Endothelial cell of umbilical vein (primary cell): ENCODE results near the gene PBOV1. TPM values are rescaled to one million over a fixed set of nuclear protein-coding genes. Genes with fewer than 3 reads are reported as not detected.

Experiments used
- BruUV-seq: library from RNA; stranded (reverse); fragments of 400-500 nt; replicated peaks from 2 replicates; lab custom pipeline; 2021; lab: Mats Ljungman, UMichigan
- CTCF ChIA-PET: fragments of 300-600, 350-600 bp; sonication (Branson Sonifier 250); formaldehyde crosslinking; loops from one replicate; lab custom pipeline; 2021; ENCODE audit warnings: antibody characterized with exemption, inconsistent platforms; lab: Charles Lee
- POLR2A ChIA-PET: fragments of 300-600, 350-600 bp; sonication (Branson Sonifier 250); formaldehyde crosslinking; loops from one replicate; lab custom pipeline; 2021; ENCODE audit warnings: antibody characterized with exemption, inconsistent platforms; lab: Charles Lee
- DNase-seq: peaks from one replicate; pipeline ENCODE4 v3.0.0-alpha.2; 2011; ENCODE audit warnings: low read depth, low spot score
- FAIRE-seq: peaks from 2 replicates; lab custom pipeline; 2011; peaks lifted over from hg19 to GRCh38; lab: Jason Lieb, UNC
- H2AFZ ChIP-seq: 2 replicates; pipeline ENCODE4 v1.6.0; 2012; ENCODE audit warnings: low read depth, low read length, control low read depth, inconsistent platforms
- H3K27ac ChIP-seq: 2 replicates; pipeline ENCODE4 v1.5.1; 2011; ENCODE audit warnings: low read depth, mild to moderate bottlenecking, control low read depth, low read length, moderate library complexity; ENCODE audit not compliant: insufficient read depth
- H3K27me3 ChIP-seq, 2 experiments: 2 replicates each; pipeline versions ENCODE4 v1.6.0 to v1.6.1; 2011; ENCODE audit warnings: low read length in 2 of 2, mixed read lengths in 1 of 2; ENCODE audit not compliant: control insufficient read depth in 2 of 2, insufficient read depth in 2 of 2
- H3K36me3 ChIP-seq, 2 experiments: 2 replicates in 1 of 2; 3 replicates in 1 of 2; pipeline ENCODE4 v1.5.1; 2011; ENCODE audit warnings: low read length in 2 of 2, mild to moderate bottlenecking in 1 of 2, moderate library complexity in 1 of 2; ENCODE audit not compliant: control insufficient read depth in 2 of 2, insufficient read depth in 2 of 2; ENCODE audit errors: extremely low read depth in 1 of 2
- H3K4me1 ChIP-seq: 3 replicates; pipeline ENCODE4 v1.5.1; 2011; ENCODE audit warnings: mild to moderate bottlenecking, low read length; ENCODE audit not compliant: control insufficient read depth, insufficient read depth; ENCODE audit errors: extremely low read depth
- H3K4me2 ChIP-seq: 2 replicates; pipeline ENCODE4 v1.6.1; 2011; ENCODE audit warnings: low read length, control low read depth, mixed read lengths; ENCODE audit not compliant: insufficient read depth
- H3K4me3 ChIP-seq, 3 experiments: fragments of 200-600 bp in 1 of 3; sonication (generic), shearing (Covaris generic) in 1 of 3; replicated peaks in 1 of 3; 2 replicates each; pipeline ENCODE4 v1.5.1; 2011 to 2016; ENCODE audit warnings: control low read depth in 3 of 3, low read length in 3 of 3, mild to moderate bottlenecking in 2 of 3, inconsistent platforms in 1 of 3, low read depth in 1 of 3, moderate library complexity in 1 of 3; ENCODE audit not compliant: insufficient read depth in 1 of 3
- H3K79me2 ChIP-seq: 2 replicates; pipeline ENCODE4 v1.6.0; 2012; ENCODE audit warnings: low read length, inconsistent platforms; ENCODE audit not compliant: control insufficient read depth, insufficient read depth
- H3K9ac ChIP-seq: replicated peaks from 2 replicates; pipeline ENCODE3; 2011; ENCODE audit warnings: low read length, control low read depth; ENCODE audit not compliant: insufficient read depth; ENCODE audit errors: extremely low read depth
- H3K9me1 ChIP-seq: replicated peaks from 3 replicates; pipeline ENCODE4 v1.6.0; 2011; ENCODE audit warnings: mild to moderate bottlenecking, low read length; ENCODE audit not compliant: control insufficient read depth, insufficient read depth; ENCODE audit errors: extremely low read depth
- H3K9me3 ChIP-seq: replicated peaks from 2 replicates; pipeline ENCODE4 v1.5.1; 2012; ENCODE audit warnings: low read length, inconsistent platforms; ENCODE audit not compliant: control insufficient read depth, insufficient read depth
- H4K20me1 ChIP-seq: replicated peaks from 2 replicates; pipeline ENCODE3; 2011; ENCODE audit warnings: mild to moderate bottlenecking, low read length; ENCODE audit not compliant: control insufficient read depth, insufficient read depth; ENCODE audit errors: extremely low read depth
- EZH2 ChIP-seq: IDR thresholded peaks from 2 replicates; pipeline ENCODE4 v1.6.1; 2012; ENCODE audit warnings: borderline replicate concordance, low read depth, mild to moderate bottlenecking, moderate library complexity, low read length, inconsistent platforms; ENCODE audit not compliant: severe bottlenecking
- FOS ChIP-seq: IDR thresholded peaks from 2 replicates; pipeline ENCODE4 v1.6.1; 2011; ENCODE audit warnings: mild to moderate bottlenecking, low read length, moderate library complexity, borderline replicate concordance; ENCODE audit not compliant: insufficient read depth
- GATA2 ChIP-seq: IDR thresholded peaks from 2 replicates; pipeline ENCODE4 v1.7.0; 2011; ENCODE audit warnings: low read depth, mild to moderate bottlenecking, moderate library complexity, mixed read lengths, low read length; ENCODE audit not compliant: insufficient read length, insufficient read depth
- JUN ChIP-seq: IDR thresholded peaks from 2 replicates; pipeline ENCODE4 v1.6.1; 2011; ENCODE audit warnings: borderline replicate concordance, low read depth; ENCODE audit not compliant: insufficient read length, insufficient read depth
- MYC ChIP-seq: IDR thresholded peaks from one replicate; pipeline ENCODE4 v1.6.1; 2011; ENCODE audit warnings: mild to moderate bottlenecking, low read depth, low read length
- POLR2A ChIP-seq: IDR thresholded peaks from 2 replicates; pipeline ENCODE4 v1.6.1; 2012; ENCODE audit warnings: low read depth, mild to moderate bottlenecking, control low read depth, low read length
- POLR2AphosphoS5 ChIP-seq: IDR thresholded peaks from 2 replicates; pipeline ENCODE4 v1.6.1; 2012; ENCODE audit warnings: low read depth, mild to moderate bottlenecking, control low read depth, low read length, moderate library complexity; ENCODE audit not compliant: insufficient read depth
- dilution Hi-C: fragments of 300-500 bp; cut with MboI; formaldehyde crosslinking; loops from one replicate; pipeline ENCODE4 v1.15.0; 2019; ENCODE audit warnings: low sequenced_read_pairs; ENCODE audit not compliant: extremely low pct_ligation_motif_present
- intact Hi-C: fragments of 100-400 bp; cut with micrococcal nuclease; formaldehyde crosslinking; loops from one replicate; pipeline ENCODE4 v1.10.0; 2022
- polyA plus RNA-seq, 4 experiments: library from polyadenylated mRNA; depleted of rRNA in 3 of 4; stranded (reverse) in 3 of 4; unstranded in 1 of 4; fragments of >200 nt; gene quantifications; 2 replicates each; pipeline versions ENCODE4 v1.2.1 to v1.2.3, GENCODE V29; 2011 to 2012; ENCODE audit warnings: missing spikeins in 1 of 4
- total RNA-seq: library from RNA; stranded (reverse); gene quantifications from 2 replicates; pipeline ENCODE4 v1.2.3, GENCODE V29; 2021
- TF ChIP-seq, protein P1 (sequence below), 2 donors: IDR thresholded peaks; 1 replicate in 1 of 2; 2 replicates in 1 of 2; pipeline ENCODE4 v1.5.1; 2011; ENCODE audit warnings: low read length in 2 of 2, mild to moderate bottlenecking in 2 of 2, moderate library complexity in 2 of 2, control low read depth in 1 of 2, inconsistent platforms in 1 of 2, low read depth in 1 of 2; ENCODE audit not compliant: insufficient read depth in 1 of 2; ENCODE audit errors: extremely low read depth in 1 of 2
- TF ChIP-seq, protein P2 (sequence below): IDR thresholded peaks from 2 replicates; pipeline ENCODE4 v1.6.1; 2011; ENCODE audit not compliant: insufficient read depth, insufficient read length

The PBOV1 gene
- total and polyA plus RNA-seq, 2 donors (not counting 3 experiments of a cell fraction or from before 2014, with no cell fraction given) = not detected

DNA sequence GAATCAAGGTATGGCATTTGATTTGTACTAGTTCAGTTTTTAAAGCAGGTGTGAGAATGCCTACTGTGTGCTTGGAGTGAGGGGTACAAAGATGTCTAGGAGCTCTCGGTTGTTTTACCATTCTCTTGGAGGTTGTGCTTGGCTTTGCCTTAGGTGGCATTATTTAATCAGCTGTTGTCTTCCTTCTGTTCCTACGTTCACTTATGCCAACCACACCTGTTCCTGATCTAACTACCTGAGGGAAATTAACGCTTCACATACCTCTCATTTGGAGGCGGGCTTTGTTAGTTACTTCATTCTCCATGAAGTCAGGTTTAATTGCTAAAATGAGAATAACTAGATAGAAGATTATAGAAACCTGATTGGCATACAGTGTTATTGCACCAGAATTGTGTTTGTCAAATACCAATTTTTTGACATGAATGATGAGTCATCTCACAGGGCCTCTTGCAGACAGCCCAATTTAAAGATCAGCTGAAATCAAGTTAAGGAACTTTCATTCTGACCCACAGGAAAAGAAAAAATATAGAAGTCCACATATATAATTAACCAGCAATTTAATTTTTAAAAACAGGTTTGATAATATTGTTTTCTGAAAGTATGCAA lies 24.8 kb upstream of the PBOV1 start:
- H3K4me3 ChIP-seq = no peak overlapping the region
- BruUV-seq = no TSS peak
- intact Hi-C loops (no loop called here), dilution Hi-C loops (no loop called here)
- H3K9ac ChIP-seq = no peak overlapping the region
- H2AFZ ChIP-seq = no peak overlapping the region
- no peak overlapping the region for H3K27ac ChIP-seq
- peaks cover 4% of the 10 kb centered on the region for H3K4me1 ChIP-seq
- H3K9me3 ChIP-seq = no peaks in the 10 kb centered on the region
- no peaks in the 10 kb centered on the region for H3K27me3 ChIP-seq
- H4K20me1 ChIP-seq = no peaks in the 10 kb centered on the region
- FAIRE-seq = no peak
- ChIA-PET POLR2A (no interaction called here), CTCF (interaction anchor here (0.8 kb wide), 1 partner anchor 161 kb away, joined by 4 read pairs; the partner anchor contains the start of gene HEBP2)
- no peaks in the 10 kb centered on the region for H3K79me2 ChIP-seq
- TF ChIP-seq POLR2A (no peak), MYC (no peak), POLR2AphosphoS5 (no peak), JUN (no peak), FOS (no peak), GATA2 (no peak), EZH2 (no peak)
- TF ChIP-seq, protein P1, sequence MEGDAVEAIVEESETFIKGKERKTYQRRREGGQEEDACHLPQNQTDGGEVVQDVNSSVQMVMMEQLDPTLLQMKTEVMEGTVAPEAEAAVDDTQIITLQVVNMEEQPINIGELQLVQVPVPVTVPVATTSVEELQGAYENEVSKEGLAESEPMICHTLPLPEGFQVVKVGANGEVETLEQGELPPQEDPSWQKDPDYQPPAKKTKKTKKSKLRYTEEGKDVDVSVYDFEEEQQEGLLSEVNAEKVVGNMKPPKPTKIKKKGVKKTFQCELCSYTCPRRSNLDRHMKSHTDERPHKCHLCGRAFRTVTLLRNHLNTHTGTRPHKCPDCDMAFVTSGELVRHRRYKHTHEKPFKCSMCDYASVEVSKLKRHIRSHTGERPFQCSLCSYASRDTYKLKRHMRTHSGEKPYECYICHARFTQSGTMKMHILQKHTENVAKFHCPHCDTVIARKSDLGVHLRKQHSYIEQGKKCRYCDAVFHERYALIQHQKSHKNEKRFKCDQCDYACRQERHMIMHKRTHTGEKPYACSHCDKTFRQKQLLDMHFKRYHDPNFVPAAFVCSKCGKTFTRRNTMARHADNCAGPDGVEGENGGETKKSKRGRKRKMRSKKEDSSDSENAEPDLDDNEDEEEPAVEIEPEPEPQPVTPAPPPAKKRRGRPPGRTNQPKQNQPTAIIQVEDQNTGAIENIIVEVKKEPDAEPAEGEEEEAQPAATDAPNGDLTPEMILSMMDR (IDR thresholded peaks at IDR 0.05; ENCODE audit: extremely low read depth in 1 of 2, insufficient read depth in 1 of 2, low read depth in 1 of 2, low read length in 2 of 2) = no peak
- TF ChIP-seq, protein P2, sequence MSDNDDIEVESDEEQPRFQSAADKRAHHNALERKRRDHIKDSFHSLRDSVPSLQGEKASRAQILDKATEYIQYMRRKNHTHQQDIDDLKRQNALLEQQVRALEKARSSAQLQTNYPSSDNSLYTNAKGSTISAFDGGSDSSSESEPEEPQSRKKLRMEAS = no peak
- H3K36me3 ChIP-seq = no peaks in the 10 kb centered on the region
- no peaks in the 10 kb centered on the region for H3K9me1 ChIP-seq
- no peak for DNase-seq
- H3K4me2 ChIP-seq = no peak overlapping the region
